ENCODE data around the gene PDLIM5.

Gene PDLIM5

GRCh38 chr4:94409375-94409679 is 42.4 kb upstream of the PDLIM5 start:
- Histone ChIP-seq H3K4me1 (ENCODE audit: insufficient read depth, low read length, poor library complexity, severe bottlenecking) (no peaks in the 10 kb centered on the region), H3K4me3 (ENCODE audit: low read length, poor library complexity, severe bottlenecking) (no peak overlapping the region), H3K9me3 (ENCODE audit: insufficient read depth, low read depth, low read length) (no peaks in the 10 kb centered on the region), H3K27me3 (ENCODE audit: insufficient read depth, low read length, poor library complexity, severe bottlenecking) (no peaks in the 10 kb centered on the region), H2AFZ (ENCODE audit: low read length) (no peak overlapping the region), H3K4me2 (ENCODE audit: low read depth, low read length, poor library complexity, severe bottlenecking) (no peak overlapping the region), H3K79me2 (ENCODE audit: insufficient read depth, low read length) (no peaks in the 10 kb centered on the region), H3K36me3 (ENCODE audit: insufficient read depth, low read length) (no peaks in the 10 kb centered on the region), H3K9me2 (replicated peaks; ENCODE audit: low read depth, low read length) (no peaks in the 10 kb centered on the region), H3K9ac (ENCODE audit: low read depth, low read length, poor library complexity, severe bottlenecking) (no peak overlapping the region), H3F3A (ENCODE audit: low read depth) (no peaks in the 10 kb centered on the region), H4K20me1 (ENCODE audit: insufficient read depth, low read length, poor library complexity, severe bottlenecking) (no peaks in the 10 kb centered on the region)
- TF ChIP-seq EZH2phosphoT487 (IDR thresholded peaks at IDR 0.05; ENCODE audit: borderline replicate concordance) (no peak), CTCF (conservative IDR thresholded peaks at IDR 0.05; ENCODE audit: low read length) (no peak)

- Histone ChIP-seq H4K20me1 (ENCODE audit: insufficient read depth, low read length, poor library complexity, severe bottlenecking) (no peaks in the 10 kb centered on the region), H3K4me1 (ENCODE audit: insufficient read depth, low read length, poor library complexity, severe bottlenecking) (no peaks in the 10 kb centered on the region), H3K4me3 (ENCODE audit: low read length, poor library complexity, severe bottlenecking) (no peak overlapping the region), H3K9me2 (replicated peaks; ENCODE audit: low read depth, low read length) (no peaks in the 10 kb centered on the region), H3K4me2 (ENCODE audit: low read depth, low read length, poor library complexity, severe bottlenecking) (no peak overlapping the region), H3K27me3 (ENCODE audit: insufficient read depth, low read length, poor library complexity, severe bottlenecking) (no peaks in the 10 kb centered on the region), H3K9ac (ENCODE audit: low read depth, low read length, poor library complexity, severe bottlenecking) (no peak overlapping the region), H3F3A (ENCODE audit: low read depth) (no peaks in the 10 kb centered on the region), H3K79me2 (ENCODE audit: insufficient read depth, low read length) (no peaks in the 10 kb centered on the region), H3K9me3 (ENCODE audit: insufficient read depth, low read depth, low read length) (no peaks in the 10 kb centered on the region), H3K36me3 (ENCODE audit: insufficient read depth, low read length) (no peaks in the 10 kb centered on the region), H2AFZ (ENCODE audit: low read length) (no peak overlapping the region)
- no peak for TF ChIP-seq EZH2phosphoT487 (IDR thresholded peaks at IDR 0.05; ENCODE audit: borderline replicate concordance)
- no peak for TF ChIP-seq CTCF (conservative IDR thresholded peaks at IDR 0.05; ENCODE audit: low read length)
Observed at GRCh38 chr4:94409962-94410361, 41.8 kb upstream of the PDLIM5 start.

- Histone ChIP-seq H3K9me2 (replicated peaks; ENCODE audit: low read depth, low read length) (no peaks in the 10 kb centered on the region), H3K9ac (ENCODE audit: low read depth, low read length, poor library complexity, severe bottlenecking) (no peak overlapping the region), H3F3A (ENCODE audit: low read depth) (no peaks in the 10 kb centered on the region), H2AFZ (ENCODE audit: low read length) (no peak overlapping the region), H3K4me3 (ENCODE audit: low read length, poor library complexity, severe bottlenecking) (no peak overlapping the region), H3K9me3 (ENCODE audit: insufficient read depth, low read depth, low read length) (no peaks in the 10 kb centered on the region), H3K36me3 (ENCODE audit: insufficient read depth, low read length) (no peaks in the 10 kb centered on the region), H3K79me2 (ENCODE audit: insufficient read depth, low read length) (no peaks in the 10 kb centered on the region), H4K20me1 (ENCODE audit: insufficient read depth, low read length, poor library complexity, severe bottlenecking) (no peaks in the 10 kb centered on the region), H3K4me2 (ENCODE audit: low read depth, low read length, poor library complexity, severe bottlenecking) (no peak overlapping the region), H3K4me1 (ENCODE audit: insufficient read depth, low read length, poor library complexity, severe bottlenecking) (no peaks in the 10 kb centered on the region), H3K27me3 (ENCODE audit: insufficient read depth, low read length, poor library complexity, severe bottlenecking) (no peaks in the 10 kb centered on the region)
- no peak for TF ChIP-seq CTCF (conservative IDR thresholded peaks at IDR 0.05; ENCODE audit: low read length)
- no peak for TF ChIP-seq EZH2phosphoT487 (IDR thresholded peaks at IDR 0.05; ENCODE audit: borderline replicate concordance)
Observed at GRCh38 chr4:94410678-94411206, 41.0 kb upstream of the PDLIM5 start.
